Measurements from ENCODE around the gene AIM2. TPM values are rescaled to one million over a fixed set of nuclear protein-coding genes. Genes with fewer than 3 reads are reported as not detected.

Gene AIM2
- total RNA-seq, 1 experiment from 2014 or later = 1.1 TPM

- TF ChIP-seq ARID4B (CRISPR knock-in tag; IDR thresholded peaks at IDR 0.05; ENCODE audit: borderline replicate concordance) (no peak), SMAD4 (CRISPR knock-in tag; IDR thresholded peaks at IDR 0.05) (no peak), ZNF219 (CRISPR knock-in tag; IDR thresholded peaks at IDR 0.05; ENCODE audit: borderline replicate concordance) (no peak), JUN (CRISPR knock-in tag; IDR thresholded peaks at IDR 0.05) (no peak)
Measured at GRCh38 chr1:159067699-159068621, 8.6 kb downstream of the AIM2 start (continued).

- no peaks in the 10 kb centered on the region for H3K9me3 Mint-ChIP-seq
- H3K4me3 Mint-ChIP-seq = no peak overlapping the region
- peaks cover 9% of the 10 kb centered on the region for H3K4me1 Mint-ChIP-seq
- DNase-seq (ENCODE audit: low spot score) (no peak), ATAC-seq (no peak)
- H3K27ac Mint-ChIP-seq = no peak overlapping the region
- no peaks in the 10 kb centered on the region for H3K27me3 Mint-ChIP-seq (ENCODE audit: low read depth)
- ChIA-PET POLR2A (no interaction called here), CTCF (no interaction called here)
- TF ChIP-seq TEAD4 (CRISPR knock-in tag; IDR thresholded peaks at IDR 0.05) = no peak
- TF ChIP-seq NFE2L1 (CRISPR knock-in tag; IDR thresholded peaks at IDR 0.05) = no peak
- no peak for TF ChIP-seq TP53 (CRISPR knock-in tag; IDR thresholded peaks at IDR 0.05)
- no peak for TF ChIP-seq MLX (CRISPR knock-in tag; IDR thresholded peaks at IDR 0.05)
- TF ChIP-seq ZNF121 (CRISPR knock-in tag; IDR thresholded peaks at IDR 0.05) = no peak
- TF ChIP-seq ZSCAN18 (CRISPR knock-in tag; IDR thresholded peaks at IDR 0.05) = no peak
- no peak for TF ChIP-seq ATF1 (CRISPR knock-in tag; IDR thresholded peaks at IDR 0.05)
- TF ChIP-seq RORB (CRISPR knock-in tag; IDR thresholded peaks at IDR 0.05) = no peak
- TF ChIP-seq E2F1 (CRISPR knock-in tag; IDR thresholded peaks at IDR 0.05) = no peak
- no peak for TF ChIP-seq GTF2I (CRISPR knock-in tag; conservative IDR thresholded peaks at IDR 0.05)
- no peak for TF ChIP-seq USF2 (CRISPR knock-in tag; IDR thresholded peaks at IDR 0.05)
- no peak for TF ChIP-seq ZNF396 (CRISPR knock-in tag; IDR thresholded peaks at IDR 0.05; ENCODE audit: borderline replicate concordance)
- TF ChIP-seq FOXP1 (CRISPR knock-in tag; IDR thresholded peaks at IDR 0.05; ENCODE audit: borderline replicate concordance) = no peak
- no peak for TF ChIP-seq SMAD3 (CRISPR knock-in tag; IDR thresholded peaks at IDR 0.05; ENCODE audit: borderline replicate concordance)
- no peaks in the 10 kb centered on the region for H3K36me3 Mint-ChIP-seq
Measured at GRCh38 chr1:159066108-159066507, 10.5 kb downstream of the AIM2 start.

Data from WTC11 (cell line).